H1 (cell line): ENCODE data around the gene HERC3. TPM values are rescaled to one million over a fixed set of nuclear protein-coding genes. Genes with fewer than 3 reads are reported as not detected.
A peak's percentile ranks its signal among the peaks of the same experiment; 100 is the strongest.

Experiments used
- CTCF ChIA-PET: fragments of 300-600 bp; sonication (Branson Sonifier 250); formaldehyde crosslinking; loops from one replicate; lab custom pipeline; 2021; ENCODE audit not compliant: partially characterized antibody; lab: Charles Lee
- POLR2A ChIA-PET: fragments of 300-600 bp; sonication (Branson Sonifier 250); formaldehyde crosslinking; loops from one replicate; lab custom pipeline; 2021; ENCODE audit warnings: inconsistent platforms; ENCODE audit not compliant: partially characterized antibody; lab: Charles Lee
- DNase-seq, 2 experiments: peaks; one replicate each; pipeline versions ENCODE4 v3.0.0 to v3.0.0-alpha.2; 2010 to 2022; ENCODE audit warnings: low spot score in 2 of 2, low read depth in 1 of 2, mixed read lengths in 1 of 2
- FAIRE-seq: peaks from 2 replicates; lab custom pipeline; 2011; peaks lifted over from hg19 to GRCh38; lab: Jason Lieb, UNC
- H2AFZ ChIP-seq: 2 replicates; pipeline ENCODE4 v1.8.1; 2012; ENCODE audit warnings: low read length, inconsistent platforms
- H2AK5ac ChIP-seq: 2 replicates; pipeline ENCODE4 v1.6.1; 2013; ENCODE audit warnings: low read depth, low read length
- H2BK120ac ChIP-seq: replicated peaks from 2 replicates; pipeline ENCODE3; 2013; ENCODE audit warnings: low read depth, low read length, inconsistent platforms
- H2BK12ac ChIP-seq: 2 replicates; pipeline ENCODE4 v1.6.1; 2013; ENCODE audit warnings: low read depth, low read length
- H2BK15ac ChIP-seq: 2 replicates; pipeline ENCODE4 v1.6.1; 2013; ENCODE audit warnings: low read length
- H2BK20ac ChIP-seq: 2 replicates; pipeline ENCODE4 v1.6.1; 2013; ENCODE audit warnings: low read length
- H2BK5ac ChIP-seq: 2 replicates; pipeline ENCODE4 v1.6.1; 2013; ENCODE audit warnings: low read depth, low read length
- H3K14ac ChIP-seq: 2 replicates; pipeline ENCODE4 v1.6.1; 2013; ENCODE audit warnings: inconsistent platforms; ENCODE audit not compliant: insufficient read length
- H3K18ac ChIP-seq: 2 replicates; pipeline ENCODE4 v1.6.1; 2013; ENCODE audit warnings: low read length; ENCODE audit errors: extremely low read depth
- H3K23ac ChIP-seq: 2 replicates; pipeline ENCODE4 v1.6.1; 2013; ENCODE audit warnings: inconsistent platforms; ENCODE audit not compliant: insufficient read length
- H3K23me2 ChIP-seq: 2 replicates; pipeline ENCODE4 v1.6.1; 2013; ENCODE audit warnings: low read depth, low read length
- H3K27ac ChIP-seq: 2 replicates; pipeline ENCODE4 v1.6.1; 2011; ENCODE audit warnings: low read depth, low read length, inconsistent platforms
- H3K27me3 ChIP-seq, 4 experiments: replicated peaks in 1 of 4; 1 replicate in 1 of 4; 2 replicates in 3 of 4; pipeline versions ENCODE4 v1.6.1 to v1.8.1; 2011 to 2013; ENCODE audit warnings: low read length in 3 of 4, mild to moderate bottlenecking in 3 of 4, inconsistent platforms in 2 of 4, mixed read lengths in 2 of 4, moderate library complexity in 1 of 4; ENCODE audit not compliant: control insufficient read depth in 3 of 4, insufficient read depth in 3 of 4; ENCODE audit errors: extremely low read depth in 1 of 4
- H3K36me3 ChIP-seq, 4 experiments: 2 replicates each; pipeline versions ENCODE4 v1.6.1 to v1.8.1; 2011 to 2013; ENCODE audit warnings: mild to moderate bottlenecking in 4 of 4, low read length in 3 of 4, moderate library complexity in 2 of 4, control low read depth in 1 of 4, inconsistent platforms in 1 of 4; ENCODE audit not compliant: insufficient read depth in 4 of 4, control insufficient read depth in 2 of 4
- H3K4ac ChIP-seq: replicated peaks from 2 replicates; pipeline ENCODE3; 2013; ENCODE audit warnings: low read length, low read depth, mixed read lengths, inconsistent platforms; ENCODE audit not compliant: insufficient read length
- H3K4me1 ChIP-seq, 4 experiments: replicated peaks in 1 of 4; 1 replicate in 1 of 4; 2 replicates in 3 of 4; pipeline versions ENCODE4 v1.6.1 to v1.8.1; 2011 to 2013; ENCODE audit warnings: low read length in 3 of 4, inconsistent platforms in 2 of 4, mixed read lengths in 1 of 4; ENCODE audit not compliant: insufficient read depth in 4 of 4, control insufficient read depth in 3 of 4
- H3K4me2 ChIP-seq, 2 experiments: 2 replicates each; pipeline versions ENCODE4 v1.6.1 to v1.8.1; 2011 to 2013; ENCODE audit warnings: low read depth in 2 of 2, low read length in 2 of 2, control low read depth in 1 of 2, inconsistent platforms in 1 of 2, mild to moderate bottlenecking in 1 of 2; ENCODE audit not compliant: insufficient read depth in 1 of 2
- H3K4me3 ChIP-seq, 4 experiments: fragments of 200-600, 300-600 bp in 1 of 4; sonication (generic), shearing (Covaris generic), sonication (Bioruptor Twin) in 1 of 4; 2 replicates each; pipeline versions ENCODE4 v1.5.1 to v1.8.1; 2011 to 2016; ENCODE audit warnings: low read length in 4 of 4, low read depth in 3 of 4, control low read depth in 2 of 4, inconsistent platforms in 2 of 4, mild to moderate bottlenecking in 2 of 4, mixed read lengths in 1 of 4, moderate library complexity in 1 of 4; ENCODE audit not compliant: insufficient read depth in 2 of 4; ENCODE audit errors: extremely low read depth in 1 of 4
- H3K56ac ChIP-seq: replicated peaks from 2 replicates; pipeline ENCODE3; 2013; ENCODE audit warnings: low read depth, mild to moderate bottlenecking, mixed read lengths, low read length, inconsistent platforms; ENCODE audit not compliant: insufficient read length
- H3K79me1 ChIP-seq: 2 replicates; pipeline ENCODE4 v1.6.1; 2013; ENCODE audit warnings: low read depth, low read length, control low read depth
- H3K79me2 ChIP-seq, 2 experiments: 2 replicates each; pipeline versions ENCODE4 v1.6.1 to v1.8.1; 2012 to 2013; ENCODE audit warnings: low read length in 2 of 2, mild to moderate bottlenecking in 2 of 2, inconsistent platforms in 1 of 2; ENCODE audit not compliant: insufficient read depth in 2 of 2, control insufficient read depth in 1 of 2
- H3K9ac ChIP-seq, 4 experiments: replicated peaks in 1 of 4; 1 replicate in 1 of 4; 2 replicates in 3 of 4; pipeline versions ENCODE4 v1.6.1 to v1.8.1; 2011 to 2013; ENCODE audit warnings: low read depth in 3 of 4, low read length in 3 of 4, control low read depth in 2 of 4, mild to moderate bottlenecking in 2 of 4, moderate library complexity in 2 of 4, inconsistent platforms in 1 of 4; ENCODE audit errors: extremely low read depth in 1 of 4
- H3K9me3 ChIP-seq, 2 experiments: 2 replicates each; pipeline versions ENCODE4 v1.6.1 to v1.8.1; 2012 to 2013; ENCODE audit warnings: mild to moderate bottlenecking in 2 of 2, moderate library complexity in 2 of 2, control low read depth in 1 of 2, inconsistent platforms in 1 of 2, low read depth in 1 of 2, low read length in 1 of 2, mixed read lengths in 1 of 2; ENCODE audit not compliant: insufficient read depth in 2 of 2
- H4K20me1 ChIP-seq, 2 experiments: replicated peaks in 1 of 2; 2 replicates each; pipeline versions ENCODE3 to v1.8.1; 2011 to 2013; ENCODE audit warnings: inconsistent platforms in 2 of 2, low read length in 2 of 2, mild to moderate bottlenecking in 1 of 2; ENCODE audit not compliant: insufficient read depth in 2 of 2, control insufficient read depth in 1 of 2
- H4K5ac ChIP-seq: 2 replicates; pipeline ENCODE4 v1.6.1; 2013; ENCODE audit warnings: low read length, low read depth, mixed read lengths, inconsistent platforms; ENCODE audit not compliant: insufficient read length
- H4K8ac ChIP-seq: 2 replicates; pipeline ENCODE4 v1.8.0; 2013; ENCODE audit warnings: mild to moderate bottlenecking, moderate library complexity, low read length, inconsistent platforms; ENCODE audit not compliant: insufficient read depth; ENCODE audit errors: extremely low read depth
- H4K91ac ChIP-seq: replicated peaks from 2 replicates; pipeline ENCODE3; 2013; ENCODE audit warnings: low read length, mixed read lengths, inconsistent platforms; ENCODE audit not compliant: insufficient read length
- ASH2L ChIP-seq: fragments of 200-600, 300-600 bp; sonication (generic); IDR thresholded peaks from one replicate; pipeline ENCODE4 v1.7.1; 2017; ENCODE audit warnings: low read length
- CREB1 ChIP-seq: IDR thresholded peaks from 2 replicates; pipeline ENCODE4 v1.6.1; 2012; ENCODE audit warnings: inconsistent platforms
- WGBS, 2 experiments: shearing (Covaris generic) in 1 of 2; methylation state at CpG; one replicate each; pipeline versions ENCODE4 v1.1.6 to v1.1.7; 2013 to 2015; ENCODE audit warnings: low lambda C conversion rate in 2 of 2, mixed read lengths in 2 of 2, inconsistent platforms in 1 of 2, low coverage in 1 of 2, missing lambda C conversion rate in 1 of 2; ENCODE audit not compliant: insufficient replicate concordance in 2 of 2, insufficient coverage in 1 of 2, insufficient read length in 1 of 2; ENCODE audit errors: extremely low coverage in 1 of 2, missing lambda C conversion rate in 1 of 2; 5-methylcytosine and 5-hydroxymethylcytosine counted together
- polyA plus RNA-seq, 7 experiments: library from polyadenylated mRNA; depleted of rRNA in 3 of 7; stranded (reverse) in 5 of 7; unstranded in 2 of 7; fragments of >200 nt in 5 of 7; fragments of 200-250 nt in 2 of 7; gene quantifications; 1 replicate in 5 of 7; 2 replicates in 1 of 7; 4 replicates in 1 of 7; pipeline versions ENCODE4 v1.2.1 to v1.2.3, GENCODE V29; 2011 to 2013; ENCODE audit warnings: missing spikeins in 2 of 7, mixed read lengths in 2 of 7
- total RNA-seq: library from RNA; stranded (reverse); fragmentation: NEBNext Ultra II Directional; extraction: Animal tissue kit (Norgen Biotek cat#: 25700); gene quantifications from 2 replicates; pipeline ENCODE4 v1.2.1, GENCODE V29; 2021

The HERC3 gene
- total and polyA plus RNA-seq, 2 of the 8 experiments (the other 6 are each of a cell fraction or from before 2014, with no cell fraction given): 1.4 to 5.7 TPM

DNA sequence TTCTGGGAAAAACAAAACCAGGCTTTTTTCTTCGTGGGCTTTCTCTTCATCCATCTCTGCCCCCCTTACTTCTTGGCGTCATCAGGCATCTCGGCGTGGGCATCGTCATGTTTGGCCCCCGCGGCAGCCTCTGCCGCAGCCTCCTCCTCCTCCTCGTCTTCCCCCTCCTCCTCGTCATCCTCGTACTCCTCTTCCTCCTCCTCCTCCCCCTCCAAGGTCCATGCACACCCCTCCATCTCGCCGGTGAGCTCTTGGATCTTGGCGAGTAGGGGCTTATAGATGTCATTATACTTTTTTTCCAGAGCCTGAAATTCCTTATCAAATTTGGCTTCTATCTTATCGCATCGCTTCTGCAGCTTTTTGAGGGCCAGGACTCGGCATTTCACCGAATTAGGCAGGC, 104.9 kb downstream of the HERC3 start:
- no peak overlapping the region for H2BK120ac ChIP-seq
- FAIRE-seq (no peak), DNase-seq (no peak)
- H3K27ac ChIP-seq: no peak overlapping the region
- no peaks in the 10 kb centered on the region for H3K36me3 ChIP-seq
- H3K4me3 ChIP-seq: peak overlapping the region; percentile 53 to 72 (median 58)
- H3K79me2 ChIP-seq: no peaks in the 10 kb centered on the region
- no peaks in the 10 kb centered on the region for H3K79me1 ChIP-seq
- H2AFZ ChIP-seq: no peak overlapping the region; the same call in 1 of the 2 replicates
- CTCF ChIA-PET: interaction anchor here (1.3 kb wide), 1 partner anchor 24 kb away, joined by 3 read pairs; no protein-coding TSS in a partner anchor
- H3K9me3 ChIP-seq: no peaks in the 10 kb centered on the region
- H3K23ac ChIP-seq: no peak overlapping the region
- H3K4ac ChIP-seq: no peak overlapping the region
- peak overlapping the region; percentile 65 to 66 for H3K4me2 ChIP-seq
- TF ChIP-seq CREB1: peak; percentile 52; the same call in 1 of the 2 replicates
- no peak for TF ChIP-seq ASH2L
- H3K18ac ChIP-seq: no peak overlapping the region
- H2BK20ac ChIP-seq: no peak overlapping the region
- H2BK5ac ChIP-seq: no peak overlapping the region
- H2AK5ac ChIP-seq: no peak overlapping the region
- no peak overlapping the region for H3K9ac ChIP-seq
- H3K14ac ChIP-seq: no peak overlapping the region
- H4K8ac ChIP-seq: no peak overlapping the region
- 53% methylated on average over 18 of the region's 18 CpGs; no CpG with 5 or more reads in 1 of the 2 experiments for WGBS, 2 experiments
- POLR2A ChIA-PET: no interaction called here
- H4K5ac ChIP-seq: no peak overlapping the region
- H3K27me3 ChIP-seq: peaks cover 0 to 4% (median 1%) of the 10 kb centered on the region in 4 experiments; a peak in 3 of 7 replicates
- H3K23me2 ChIP-seq: peaks cover 3% of the 10 kb centered on the region; the same call in 1 of the 2 replicates
- H2BK12ac ChIP-seq: 0 out of 2 replicates have a peak overlapping the region, but pooled peaks have one; percentile 22
- H4K20me1 ChIP-seq: no peaks in the 10 kb centered on the region
- no peaks in the 10 kb centered on the region; a peak in 1 of 7 replicates for H3K4me1 ChIP-seq
- no peak overlapping the region for H2BK15ac ChIP-seq
- H3K56ac ChIP-seq: no peak overlapping the region
- no peak overlapping the region for H4K91ac ChIP-seq
